Liver (tissue), 3 donors: Measurements from ENCODE around the gene CWC25.

Experiments used
- CTCF ChIP-seq: fragments of 150-350 bp; IDR thresholded peaks from 2 replicates; pipeline ENCODE4 v1.5.1; 2017; ENCODE audit warnings: improper control_type of control experiment, low read depth, low read length; ENCODE audit not compliant: missing input control
- EGR1 ChIP-seq, 2 donors: IDR thresholded peaks; 2 replicates each; pipeline ENCODE4 v1.6.1; 2016 to 2018; ENCODE audit warnings: antibody characterized with exemption in 2 of 2, low read depth in 2 of 2
- FOXA1 ChIP-seq: IDR thresholded peaks from 2 replicates; pipeline ENCODE4 v1.6.1; 2016; ENCODE audit warnings: antibody characterized with exemption
- GABPA ChIP-seq, 2 donors: IDR thresholded peaks in 1 of 2; conservative IDR thresholded peaks in 1 of 2; 2 replicates each; pipeline ENCODE4 v1.6.1; 2016; ENCODE audit warnings: antibody characterized with exemption in 2 of 2, mild to moderate bottlenecking in 1 of 2, moderate library complexity in 1 of 2
- HNF4A ChIP-seq, 2 donors: conservative IDR thresholded peaks; 2 replicates each; pipeline ENCODE4 v1.6.1; 2016; ENCODE audit warnings: antibody characterized with exemption in 2 of 2, mild to moderate bottlenecking in 2 of 2
- JUND ChIP-seq, 2 donors: IDR thresholded peaks; 2 replicates each; pipeline ENCODE4 v1.6.1; 2016; ENCODE audit warnings: antibody characterized with exemption in 2 of 2
- RAD21 ChIP-seq, 2 donors: IDR thresholded peaks; 2 replicates each; pipeline ENCODE4 v1.6.1; 2016; ENCODE audit warnings: antibody characterized with exemption in 2 of 2, mild to moderate bottlenecking in 2 of 2
- SP1 ChIP-seq: IDR thresholded peaks from 2 replicates; pipeline ENCODE4 v1.6.1; 2018; ENCODE audit warnings: antibody characterized with exemption, mild to moderate bottlenecking
- TAF1 ChIP-seq: conservative IDR thresholded peaks from 2 replicates; pipeline ENCODE4 v1.6.1; 2016; ENCODE audit warnings: antibody characterized with exemption, mild to moderate bottlenecking
- ZBTB33 ChIP-seq: IDR thresholded peaks from 2 replicates; pipeline ENCODE4 v1.6.1; 2016; ENCODE audit warnings: antibody characterized with exemption
- TF ChIP-seq, protein P1 (sequence below): IDR thresholded peaks from 2 replicates; pipeline ENCODE4 v1.6.1; 2016; ENCODE audit warnings: antibody characterized with exemption
- TF ChIP-seq, protein P2 (sequence below): IDR thresholded peaks from 2 replicates; pipeline ENCODE4 v1.6.1; 2016; ENCODE audit warnings: antibody characterized with exemption, mild to moderate bottlenecking
- TF ChIP-seq, protein P3 (sequence below): IDR thresholded peaks from 2 replicates; pipeline ENCODE4 v1.6.1; 2016; ENCODE audit warnings: antibody characterized with exemption
- donor health status: healthy.
- donor health status: healthy.

DNA sequence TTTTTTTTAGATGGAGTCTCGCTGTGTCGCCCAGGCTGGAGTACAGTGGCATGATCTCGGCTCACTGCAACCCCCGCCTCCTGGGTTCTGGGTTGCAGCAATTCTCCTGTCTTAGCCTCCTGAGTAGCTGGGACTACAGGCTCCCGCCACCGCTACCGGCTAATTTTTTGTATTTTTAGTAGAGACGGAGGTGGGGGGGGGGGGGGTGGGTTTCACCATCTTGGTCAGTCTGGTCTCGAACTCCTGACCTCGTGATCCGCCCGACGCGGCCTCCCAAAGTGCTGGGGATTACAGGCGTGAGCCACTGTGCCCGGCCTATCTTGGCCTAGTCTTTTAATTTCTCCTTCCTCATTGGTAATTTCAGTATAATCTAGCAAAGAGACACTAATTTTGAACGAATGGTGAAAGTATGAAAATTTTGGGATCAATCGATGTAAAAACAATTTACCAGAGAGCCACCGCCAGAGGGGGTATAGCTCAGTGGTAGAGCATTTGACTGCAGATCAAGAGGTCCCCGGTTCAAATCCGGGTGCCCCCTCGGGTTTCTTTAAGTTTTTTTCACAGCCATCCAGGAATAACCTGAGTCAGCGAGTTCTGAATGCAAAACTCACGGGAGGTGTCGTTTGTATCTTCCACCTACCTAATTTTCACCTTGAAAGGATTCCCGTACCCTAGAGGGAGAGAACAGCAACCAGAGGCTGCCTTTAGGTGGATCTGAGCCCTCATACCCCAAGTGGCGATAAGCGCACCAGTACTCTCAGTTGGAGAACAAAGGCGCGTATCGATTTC is 42.3 kb upstream of the CWC25 start:
- TF ChIP-seq CTCF = peak; percentile 14
- TF ChIP-seq, protein P1, sequence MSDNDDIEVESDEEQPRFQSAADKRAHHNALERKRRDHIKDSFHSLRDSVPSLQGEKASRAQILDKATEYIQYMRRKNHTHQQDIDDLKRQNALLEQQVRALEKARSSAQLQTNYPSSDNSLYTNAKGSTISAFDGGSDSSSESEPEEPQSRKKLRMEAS = peak; percentile 24
- TF ChIP-seq, protein P2, sequence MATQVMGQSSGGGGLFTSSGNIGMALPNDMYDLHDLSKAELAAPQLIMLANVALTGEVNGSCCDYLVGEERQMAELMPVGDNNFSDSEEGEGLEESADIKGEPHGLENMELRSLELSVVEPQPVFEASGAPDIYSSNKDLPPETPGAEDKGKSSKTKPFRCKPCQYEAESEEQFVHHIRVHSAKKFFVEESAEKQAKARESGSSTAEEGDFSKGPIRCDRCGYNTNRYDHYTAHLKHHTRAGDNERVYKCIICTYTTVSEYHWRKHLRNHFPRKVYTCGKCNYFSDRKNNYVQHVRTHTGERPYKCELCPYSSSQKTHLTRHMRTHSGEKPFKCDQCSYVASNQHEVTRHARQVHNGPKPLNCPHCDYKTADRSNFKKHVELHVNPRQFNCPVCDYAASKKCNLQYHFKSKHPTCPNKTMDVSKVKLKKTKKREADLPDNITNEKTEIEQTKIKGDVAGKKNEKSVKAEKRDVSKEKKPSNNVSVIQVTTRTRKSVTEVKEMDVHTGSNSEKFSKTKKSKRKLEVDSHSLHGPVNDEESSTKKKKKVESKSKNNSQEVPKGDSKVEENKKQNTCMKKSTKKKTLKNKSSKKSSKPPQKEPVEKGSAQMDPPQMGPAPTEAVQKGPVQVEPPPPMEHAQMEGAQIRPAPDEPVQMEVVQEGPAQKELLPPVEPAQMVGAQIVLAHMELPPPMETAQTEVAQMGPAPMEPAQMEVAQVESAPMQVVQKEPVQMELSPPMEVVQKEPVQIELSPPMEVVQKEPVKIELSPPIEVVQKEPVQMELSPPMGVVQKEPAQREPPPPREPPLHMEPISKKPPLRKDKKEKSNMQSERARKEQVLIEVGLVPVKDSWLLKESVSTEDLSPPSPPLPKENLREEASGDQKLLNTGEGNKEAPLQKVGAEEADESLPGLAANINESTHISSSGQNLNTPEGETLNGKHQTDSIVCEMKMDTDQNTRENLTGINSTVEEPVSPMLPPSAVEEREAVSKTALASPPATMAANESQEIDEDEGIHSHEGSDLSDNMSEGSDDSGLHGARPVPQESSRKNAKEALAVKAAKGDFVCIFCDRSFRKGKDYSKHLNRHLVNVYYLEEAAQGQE = no peak
- TF ChIP-seq, protein P3, sequence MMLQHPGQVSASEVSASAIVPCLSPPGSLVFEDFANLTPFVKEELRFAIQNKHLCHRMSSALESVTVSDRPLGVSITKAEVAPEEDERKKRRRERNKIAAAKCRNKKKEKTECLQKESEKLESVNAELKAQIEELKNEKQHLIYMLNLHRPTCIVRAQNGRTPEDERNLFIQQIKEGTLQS = peak; percentile 99
- TF ChIP-seq GABPA (IDR thresholded peaks at IDR 0.05 in 1 of 2, conservative IDR thresholded peaks at IDR 0.05 in 1 of 2) = no peak
- TF ChIP-seq HNF4A (conservative IDR thresholded peaks at IDR 0.05) = no peak
- no peak for TF ChIP-seq TAF1
- TF ChIP-seq SP1 = no peak
- no peak for TF ChIP-seq EGR1 (IDR thresholded peaks at IDR 0.05; ENCODE audit: low read depth in 2 of 2)
- peak in 1 of 2 donors; percentile 61 for TF ChIP-seq RAD21 (IDR thresholded peaks at IDR 0.05)
- TF ChIP-seq FOXA1 = no peak
- no peak for TF ChIP-seq JUND (IDR thresholded peaks at IDR 0.05)
- no peak for TF ChIP-seq ZBTB33
